Limb (tissue), 2 donors: Measurements from ENCODE around the gene THSD4.
A peak's percentile ranks its signal among the peaks of the same experiment; 100 is the strongest.

Source experiments
- DNase-seq, 2 donors: peaks; one replicate each; pipeline ENCODE4 v3.0.0-alpha.2; 2016; ENCODE audit errors: extremely low spot score in 2 of 2

The THSD4 gene

DNA sequence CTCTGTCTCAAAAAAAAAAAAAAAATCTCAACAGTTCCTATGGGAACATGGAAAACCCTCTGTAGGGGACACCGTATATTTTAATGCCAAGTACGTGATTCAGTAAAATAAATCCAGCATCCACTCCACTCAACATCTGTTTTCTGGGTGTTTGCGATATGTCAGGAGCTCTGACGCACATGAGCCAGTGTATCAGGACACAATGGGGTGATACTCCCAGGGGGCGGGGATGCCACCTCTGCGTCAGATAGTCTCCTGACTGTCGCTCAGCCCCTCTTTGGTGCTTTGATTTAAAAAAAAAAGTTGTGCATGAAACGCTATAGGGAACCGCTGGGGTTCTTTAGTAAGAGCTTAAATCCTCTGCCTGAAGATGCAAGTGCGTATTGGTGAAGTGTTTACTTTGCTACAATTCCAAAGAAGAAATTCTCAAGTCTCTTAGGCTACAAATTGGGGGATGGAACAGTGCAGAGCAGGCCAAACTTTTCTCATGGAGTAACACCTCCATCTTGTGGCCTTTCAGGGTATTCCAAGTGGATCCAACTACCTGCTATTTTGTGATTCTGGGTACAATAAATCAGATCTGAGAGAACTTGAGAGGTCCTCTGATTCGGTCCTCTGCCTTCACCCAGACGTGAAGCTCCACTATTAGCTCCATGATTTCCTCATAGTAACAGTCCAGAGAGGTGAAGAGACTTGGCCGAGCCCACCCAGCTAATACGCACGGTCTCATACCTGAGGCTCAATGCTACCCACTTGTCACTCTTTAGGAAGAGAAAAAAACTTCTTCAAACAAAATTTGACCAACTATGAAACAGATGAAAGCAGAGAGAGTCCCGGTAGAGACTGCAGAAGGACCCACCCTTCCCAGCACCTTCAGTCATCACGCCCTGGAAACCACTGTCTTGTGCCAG lies 685.8 kb downstream of the THSD4 start:
- DNase-seq = peak; percentile 77 to 87

DNA sequence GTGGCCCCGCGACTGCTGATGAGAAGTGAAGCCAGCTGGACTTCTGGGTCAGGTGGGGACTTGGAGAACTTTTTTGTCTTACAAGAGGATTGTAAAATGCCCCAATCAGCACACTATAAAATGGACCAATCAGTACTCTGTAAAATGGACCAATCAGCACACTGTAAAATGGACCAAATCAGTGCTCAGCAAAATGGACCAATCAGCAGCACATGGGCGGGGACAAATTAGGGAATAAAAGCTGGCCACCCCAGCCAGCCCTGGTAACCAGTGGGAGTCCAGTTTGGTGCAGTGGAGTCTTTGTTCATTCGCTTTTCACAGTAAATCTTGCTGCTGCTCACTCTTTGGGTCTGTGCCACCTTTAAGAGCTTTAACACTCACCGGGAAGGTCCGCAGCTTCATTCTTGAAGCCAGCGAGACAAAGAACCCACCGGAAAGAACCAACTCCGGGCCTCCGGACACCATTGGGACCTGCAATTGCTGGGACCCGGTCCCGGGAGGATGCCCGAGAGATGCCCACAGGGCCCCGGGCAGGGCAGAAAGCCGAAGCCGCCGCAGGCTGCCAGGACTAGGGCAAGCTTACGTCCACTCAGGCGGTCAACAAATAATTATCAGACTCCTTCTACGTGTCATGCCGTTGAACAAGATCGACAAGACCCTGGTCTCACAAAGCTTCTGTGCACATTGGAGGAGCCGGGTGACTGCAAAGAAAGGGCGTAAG lies 686.8 kb downstream of the THSD4 start:
- DNase-seq = no peak

DNA sequence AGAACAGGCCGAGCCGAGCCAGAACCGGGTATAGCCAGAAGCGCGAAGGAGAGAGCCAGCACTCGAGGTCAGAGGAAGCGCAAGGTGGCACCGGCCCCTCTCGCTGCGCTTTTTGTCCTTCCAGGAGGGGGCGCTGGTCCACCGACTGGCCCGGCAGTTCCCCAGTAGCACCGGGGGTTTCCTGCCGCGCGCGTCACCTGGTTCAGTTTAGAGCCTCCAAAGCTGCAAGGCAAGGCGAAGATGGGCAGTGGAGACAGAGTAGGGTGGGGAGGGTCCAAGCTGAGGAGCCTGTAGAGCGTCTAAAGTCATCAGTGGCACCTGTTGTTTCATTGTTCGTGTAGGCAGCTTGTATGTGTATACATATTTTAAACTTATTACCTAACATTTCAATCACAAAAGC lies 687.5 kb downstream of the THSD4 start:
- no peak for DNase-seq

DNA sequence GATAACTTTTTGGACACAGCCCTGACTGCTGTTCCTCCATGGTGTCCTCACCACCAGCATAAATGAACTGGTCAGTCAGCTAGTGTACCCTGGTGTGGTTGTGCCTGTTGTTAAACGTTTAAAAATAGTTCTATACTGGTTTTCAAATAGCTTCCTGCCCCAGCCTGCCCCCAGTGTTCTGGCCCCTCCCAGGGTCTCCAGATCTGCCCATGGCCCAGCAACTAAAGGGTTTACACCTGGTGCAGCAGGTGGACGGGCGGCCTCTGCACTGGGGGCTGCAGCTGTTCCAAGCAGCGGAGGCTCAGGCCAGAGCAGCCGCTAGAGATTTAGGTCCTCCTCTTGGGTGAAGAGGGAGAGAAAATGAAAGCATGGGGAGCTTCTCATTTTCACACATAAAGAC lies 689.0 kb downstream of the THSD4 start:
- DNase-seq = no peak

DNA sequence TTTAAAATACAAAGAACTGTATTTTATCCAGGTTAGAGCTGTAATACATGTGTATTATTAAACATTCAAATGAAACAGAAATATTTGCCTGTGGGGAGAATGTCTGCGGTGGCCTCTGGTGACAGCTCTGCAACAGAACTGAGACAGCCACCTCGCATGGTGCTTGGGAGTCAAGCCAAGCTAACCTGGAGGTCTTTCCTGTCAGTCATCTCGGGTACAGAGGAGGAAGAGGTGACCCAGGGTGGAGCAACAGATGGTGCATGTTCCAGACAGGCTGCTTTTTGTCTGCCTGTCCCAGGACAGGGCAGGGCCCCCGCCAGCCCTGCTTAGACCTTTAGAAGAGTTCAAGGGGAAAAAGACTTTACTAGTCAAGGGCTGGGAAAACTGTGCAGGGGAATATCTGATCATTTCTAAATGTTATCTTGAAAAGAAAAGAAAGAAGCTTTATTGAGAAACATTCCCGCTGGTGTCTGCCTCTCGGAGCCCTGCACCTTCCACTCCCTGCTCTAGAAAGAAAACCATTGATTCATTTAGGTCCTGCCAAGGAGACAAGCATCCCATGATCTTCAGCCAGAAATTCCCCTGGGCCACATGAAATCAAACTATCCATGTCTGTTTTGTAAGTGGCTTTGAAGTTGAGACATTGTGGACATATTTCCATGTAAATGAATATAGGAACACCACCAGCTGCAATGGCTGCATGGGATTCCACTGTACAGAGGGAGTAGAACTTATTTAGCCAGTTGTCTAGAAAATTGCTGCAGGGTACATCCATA lies 689.6 kb downstream of the THSD4 start:
- peak in 1 of 2 donors; percentile 35 for DNase-seq

DNA sequence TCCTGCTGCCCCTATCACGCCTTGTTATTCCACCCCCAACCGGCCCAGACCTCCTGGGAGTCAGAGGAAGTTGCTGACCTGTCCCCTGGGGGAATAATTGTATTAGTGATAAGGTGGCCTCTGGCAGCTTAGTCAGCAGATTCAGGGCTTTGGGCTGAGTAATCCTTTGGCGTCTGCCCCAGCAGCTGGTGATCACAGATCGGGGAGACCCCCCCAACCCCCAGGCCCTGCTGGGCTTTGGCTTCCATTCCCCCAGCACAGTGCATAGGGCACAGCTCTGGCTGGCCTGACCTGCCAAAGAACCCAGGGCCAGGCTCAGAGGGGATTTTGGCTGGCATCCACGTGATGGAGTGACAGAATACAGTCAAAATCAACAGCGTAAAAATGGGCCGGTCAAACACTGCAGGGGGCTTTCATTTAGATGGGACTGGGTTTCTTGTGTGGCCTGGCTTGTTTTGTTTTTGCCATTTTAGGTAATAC lies 691.2 kb downstream of the THSD4 start:
- no peak for DNase-seq

DNA sequence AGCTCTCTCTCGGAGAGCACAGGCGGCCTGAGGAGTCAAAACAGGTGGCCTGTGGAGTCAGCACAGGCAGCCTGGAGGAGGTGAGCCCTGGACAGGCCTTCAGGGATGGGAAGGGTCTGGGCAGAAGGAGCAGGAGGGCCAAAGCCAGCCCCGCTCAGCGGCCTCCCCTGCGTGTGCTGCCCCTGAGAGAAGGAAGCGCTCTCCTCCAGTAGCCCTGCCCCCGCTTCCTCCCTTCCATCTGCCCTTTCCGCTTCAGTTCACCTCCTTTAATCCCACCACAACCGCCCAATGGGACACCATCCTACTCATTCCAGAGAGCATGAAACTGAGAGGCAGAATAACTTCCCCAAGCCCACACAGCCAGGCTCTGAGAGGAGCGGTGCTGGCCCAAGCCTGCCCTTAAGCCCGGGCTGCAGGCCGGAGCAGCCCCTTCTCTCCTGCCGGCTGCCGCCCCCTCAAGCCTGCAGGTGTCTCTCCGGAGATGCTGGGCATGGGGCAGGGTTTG lies 691.9 kb downstream of the THSD4 start:
- no peak for DNase-seq

DNA sequence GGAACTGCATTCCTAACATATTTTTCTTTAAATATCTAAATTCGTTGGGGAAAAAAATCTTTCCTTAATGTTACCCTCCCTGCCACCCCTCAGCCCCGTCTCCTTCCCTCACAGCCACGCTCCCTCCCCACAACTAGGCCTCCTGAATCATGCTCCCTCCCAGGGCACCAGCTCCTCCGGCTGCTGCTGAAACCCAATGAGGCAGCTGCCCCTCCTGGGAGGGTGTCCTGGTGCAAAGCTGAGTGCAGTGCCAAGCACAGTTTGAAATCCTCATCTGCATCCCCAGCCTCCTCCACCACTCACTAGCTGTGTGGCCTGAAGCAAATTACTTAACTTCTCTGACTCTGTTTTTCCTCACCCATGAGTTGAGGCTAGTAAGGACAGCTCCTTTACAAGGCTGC lies 692.4 kb downstream of the THSD4 start:
- no peak for DNase-seq

DNA sequence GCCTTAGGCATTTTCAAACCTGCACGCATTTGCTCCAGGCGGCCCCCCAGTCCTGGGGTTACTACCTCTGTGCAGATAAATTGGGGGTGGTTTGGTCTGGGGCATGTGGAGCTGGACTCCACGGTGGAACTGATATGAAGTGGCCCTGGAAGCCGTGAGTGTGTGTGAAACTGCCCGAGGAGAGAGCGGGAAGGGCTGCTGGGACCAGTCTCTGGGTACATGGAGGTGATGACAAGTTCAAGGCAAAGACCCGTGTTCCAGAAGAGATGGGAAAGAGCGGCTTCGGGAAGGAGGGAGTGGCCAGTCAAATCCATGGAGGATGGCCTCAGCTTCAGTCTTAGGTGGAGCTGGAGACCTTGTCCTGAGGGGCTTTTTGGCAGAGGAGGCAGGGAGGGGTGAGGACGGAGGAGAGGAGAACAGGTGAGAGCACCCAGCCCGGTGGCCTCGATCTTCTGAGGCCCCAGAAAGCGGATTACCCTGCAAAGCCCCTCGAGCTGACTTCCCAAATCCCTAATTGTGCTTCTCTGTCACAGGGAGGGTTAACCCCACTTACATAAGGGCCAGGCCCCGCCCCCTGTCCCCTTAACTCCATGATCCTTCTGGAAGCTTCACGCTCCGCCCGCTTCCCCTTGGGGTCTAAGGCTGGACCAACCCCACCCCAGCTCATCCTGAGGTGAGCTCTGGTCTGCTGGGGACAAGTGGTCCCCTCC lies 693.2 kb downstream of the THSD4 start:
- DNase-seq = no peak

DNA sequence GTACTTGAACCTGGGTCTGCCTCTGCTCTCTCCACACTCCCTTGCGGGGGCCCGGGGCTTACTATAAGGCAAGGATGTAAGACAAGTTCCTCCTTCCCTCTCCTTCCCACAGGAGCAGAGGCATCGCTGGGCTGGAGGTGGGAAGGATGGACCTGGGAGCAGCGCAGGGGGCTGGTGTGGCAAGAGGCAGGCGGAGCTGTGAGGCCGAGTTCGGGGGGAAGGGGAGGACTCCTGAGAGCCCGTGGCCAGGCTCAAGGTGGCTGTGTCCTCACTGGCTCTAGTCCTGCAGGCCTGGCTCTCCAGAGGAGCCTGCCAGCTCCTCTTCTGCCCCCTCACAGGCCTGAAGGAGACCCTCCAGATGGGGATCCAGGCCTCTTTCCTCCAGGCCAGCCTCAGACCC lies 694.1 kb downstream of the THSD4 start:
- DNase-seq = no peak

DNA sequence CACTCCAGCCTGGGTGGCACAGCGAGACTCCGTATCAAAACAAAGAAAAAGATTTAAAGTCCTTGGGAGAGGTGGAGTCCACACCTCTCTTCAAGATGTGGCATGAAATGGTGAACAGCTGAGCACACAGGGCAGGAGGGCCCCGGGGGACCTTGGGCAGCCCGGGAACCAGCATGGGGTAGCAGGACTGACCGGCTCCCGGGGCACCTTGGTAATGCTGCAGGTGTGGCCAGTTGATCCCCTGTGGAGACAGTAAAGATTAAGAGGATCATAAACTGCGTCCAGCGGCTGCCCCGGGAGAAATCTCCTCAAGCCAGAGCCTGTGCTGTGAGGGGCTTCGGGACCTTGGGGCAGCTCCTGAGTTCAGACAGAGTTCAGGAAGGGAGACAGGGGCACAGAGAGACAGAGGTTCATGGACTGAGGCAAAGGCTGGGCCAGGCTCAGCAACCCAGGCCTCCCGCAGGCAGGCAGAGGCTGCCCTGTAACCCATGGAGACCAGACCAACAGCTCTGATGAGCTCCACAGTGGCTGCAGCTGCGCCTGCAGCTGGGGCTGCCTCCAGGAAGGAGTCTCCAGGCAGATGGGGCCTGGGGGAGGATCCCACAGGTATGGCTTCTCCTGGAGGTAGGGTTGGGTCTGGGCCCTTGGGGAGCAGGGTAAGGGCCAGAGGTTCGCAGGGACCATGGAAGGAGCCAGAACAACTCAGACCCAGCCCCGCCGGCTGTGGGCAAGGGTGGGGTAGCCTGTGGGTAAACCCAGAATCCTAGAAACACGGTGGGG lies 695.2 kb downstream of the THSD4 start, which contains the start of gene NR2E3:
Gene NR2E3 (plus strand): TSS at position 299 of the 780 bp plus-strand sequence. CDS start 190 bp downstream, at position 489.
- DNase-seq = no peak

DNA sequence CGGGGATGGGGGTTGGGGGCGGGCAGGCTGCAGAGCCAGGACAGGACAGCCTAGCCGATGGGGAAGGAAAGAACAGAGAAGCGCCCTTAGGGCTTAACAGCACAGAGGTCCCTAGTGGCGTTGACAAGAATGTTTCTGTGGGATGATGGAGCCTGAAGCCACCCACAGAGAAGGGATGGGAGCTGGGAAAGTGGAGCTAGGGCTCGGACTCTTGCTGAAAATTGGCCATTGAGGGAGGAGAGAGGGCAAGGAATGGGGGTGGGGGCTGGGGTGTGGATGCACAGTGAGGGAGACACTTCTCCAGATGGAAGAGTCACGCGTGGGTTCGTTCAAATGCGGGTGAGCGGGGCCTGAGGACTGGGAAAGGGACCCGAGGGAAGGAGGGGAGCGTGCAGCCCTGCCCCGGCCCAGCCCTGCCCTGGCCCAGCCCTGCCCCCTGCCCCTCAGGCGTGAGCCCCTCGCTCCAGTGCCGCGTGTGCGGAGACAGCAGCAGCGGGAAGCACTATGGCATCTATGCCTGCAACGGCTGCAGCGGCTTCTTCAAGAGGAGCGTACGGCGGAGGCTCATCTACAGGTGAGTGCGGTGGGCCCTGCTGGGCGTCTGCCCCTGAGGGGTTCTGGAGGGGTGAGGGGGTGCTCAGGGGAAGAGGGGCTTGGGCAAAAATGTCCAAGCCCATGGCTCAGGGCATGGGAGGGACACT lies 695.9 kb downstream of the THSD4 start:
- no peak for DNase-seq

DNA sequence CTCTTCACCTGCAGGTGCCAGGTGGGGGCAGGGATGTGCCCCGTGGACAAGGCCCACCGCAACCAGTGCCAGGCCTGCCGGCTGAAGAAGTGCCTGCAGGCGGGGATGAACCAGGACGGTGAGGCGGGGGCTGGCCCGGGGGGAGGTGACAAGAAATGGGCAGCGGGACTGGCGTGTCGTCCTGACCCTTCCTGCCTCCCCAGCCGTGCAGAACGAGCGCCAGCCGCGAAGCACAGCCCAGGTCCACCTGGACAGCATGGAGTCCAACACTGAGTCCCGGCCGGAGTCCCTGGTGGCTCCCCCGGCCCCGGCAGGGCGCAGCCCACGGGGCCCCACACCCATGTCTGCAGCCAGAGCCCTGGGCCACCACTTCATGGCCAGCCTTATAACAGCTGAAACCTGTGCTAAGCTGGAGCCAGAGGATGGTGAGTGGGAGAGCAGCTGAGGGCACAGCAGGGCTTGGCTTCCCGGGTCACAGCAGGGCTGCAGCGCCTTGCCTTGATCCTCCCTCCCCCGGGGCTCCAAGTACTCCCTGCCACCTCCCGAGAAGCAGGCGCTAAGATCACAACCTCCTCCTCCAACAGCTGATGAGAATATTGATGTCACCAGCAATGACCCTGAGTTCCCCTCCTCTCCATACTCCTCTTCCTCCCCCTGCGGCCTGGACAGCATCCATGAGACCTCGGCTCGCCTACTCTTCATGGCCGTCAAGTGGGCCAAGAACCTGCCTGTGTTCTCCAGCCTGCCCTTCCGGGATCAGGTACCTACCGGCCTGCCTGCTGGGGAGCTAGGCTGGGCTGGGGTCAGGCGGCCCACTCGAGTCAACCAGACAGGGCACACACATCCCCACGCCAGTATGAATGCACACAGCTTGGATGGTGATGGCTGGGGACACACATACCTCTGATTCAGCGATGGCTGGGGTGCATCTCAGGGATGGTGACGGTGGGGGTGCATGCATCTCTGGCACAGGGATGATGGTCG lies 696.8 kb downstream of the THSD4 start:
- DNase-seq = peak in 1 of 2 donors; percentile 28

DNA sequence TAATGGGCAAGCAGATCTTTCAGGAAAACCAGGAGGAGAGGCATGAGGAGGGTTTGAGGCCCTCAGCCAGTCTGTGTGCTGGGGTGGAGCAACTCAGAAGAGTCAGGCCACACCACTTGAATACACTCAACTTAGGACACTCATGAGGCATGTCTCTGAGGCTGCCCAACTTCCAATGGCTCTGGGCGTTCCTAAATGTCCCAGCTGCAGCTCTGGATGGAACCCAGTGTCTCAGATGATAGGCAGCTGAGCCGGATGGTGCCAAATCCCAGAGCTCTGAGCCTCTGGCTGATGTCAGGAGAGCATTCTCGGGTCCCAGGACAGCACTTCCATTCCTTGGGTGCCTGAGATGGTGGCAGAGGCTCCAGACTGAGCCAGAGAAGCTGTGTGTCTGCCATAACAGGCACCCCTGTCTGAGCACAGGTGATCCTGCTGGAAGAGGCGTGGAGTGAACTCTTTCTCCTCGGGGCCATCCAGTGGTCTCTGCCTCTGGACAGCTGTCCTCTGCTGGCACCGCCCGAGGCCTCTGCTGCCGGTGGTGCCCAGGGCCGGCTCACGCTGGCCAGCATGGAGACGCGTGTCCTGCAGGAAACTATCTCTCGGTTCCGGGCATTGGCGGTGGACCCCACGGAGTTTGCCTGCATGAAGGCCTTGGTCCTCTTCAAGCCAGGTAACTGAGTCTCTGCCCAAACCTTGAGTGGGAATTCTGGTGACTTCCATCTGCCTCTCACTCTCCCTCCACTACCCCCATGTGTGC lies 697.9 kb downstream of the THSD4 start:
- DNase-seq = no peak

DNA sequence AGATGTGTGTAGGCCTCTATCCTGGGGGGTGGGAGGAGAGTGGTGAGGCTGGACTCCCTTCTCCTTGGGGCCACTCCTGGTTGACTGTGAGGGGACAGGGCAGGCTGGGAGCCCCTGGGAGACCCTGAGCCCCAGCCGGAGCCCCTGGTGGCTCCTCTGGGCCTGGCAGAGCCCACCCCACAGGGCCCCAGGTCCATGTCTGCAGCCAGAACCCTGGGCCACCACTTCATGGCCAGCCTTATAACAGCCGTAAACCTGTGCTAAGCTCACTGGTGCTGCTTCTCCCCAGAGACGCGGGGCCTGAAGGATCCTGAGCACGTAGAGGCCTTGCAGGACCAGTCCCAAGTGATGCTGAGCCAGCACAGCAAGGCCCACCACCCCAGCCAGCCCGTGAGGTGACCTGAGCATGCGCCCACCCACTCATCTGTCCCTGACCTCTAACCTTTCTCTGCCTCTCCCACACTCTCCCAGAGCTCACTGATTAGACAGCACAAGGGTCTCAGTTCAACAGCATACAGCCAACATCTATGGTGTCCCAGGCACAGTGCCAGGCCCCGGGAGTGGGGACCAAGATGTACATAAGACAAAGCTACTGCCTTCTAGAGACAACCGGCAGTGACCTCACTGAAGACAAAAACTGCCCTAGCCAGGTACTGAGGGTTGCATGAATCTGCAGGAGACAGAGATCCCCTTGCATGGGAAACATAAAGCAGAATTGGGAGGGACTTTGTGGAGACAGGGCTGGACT lies 698.6 kb downstream of the THSD4 start:
- no peak for DNase-seq

DNA sequence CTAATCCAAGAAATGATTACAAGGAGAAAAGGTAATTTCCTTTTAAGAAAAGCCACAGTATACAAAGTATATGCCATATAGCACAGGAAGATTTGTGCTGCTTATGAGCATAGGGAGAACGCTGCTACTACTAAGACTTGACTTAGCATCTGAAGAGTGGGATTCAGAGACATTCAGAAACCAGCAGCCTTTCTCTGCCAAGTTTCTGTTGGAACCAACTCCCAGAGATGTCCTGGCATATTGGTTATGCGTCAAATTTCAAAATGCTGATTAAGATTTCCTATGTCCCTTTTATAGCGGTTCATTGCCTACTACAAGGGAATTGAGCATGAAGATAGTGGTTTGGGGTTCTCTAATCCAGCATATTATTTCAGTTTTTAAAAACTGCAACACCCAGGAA lies 700.0 kb downstream of the THSD4 start:
- DNase-seq = no peak

DNA sequence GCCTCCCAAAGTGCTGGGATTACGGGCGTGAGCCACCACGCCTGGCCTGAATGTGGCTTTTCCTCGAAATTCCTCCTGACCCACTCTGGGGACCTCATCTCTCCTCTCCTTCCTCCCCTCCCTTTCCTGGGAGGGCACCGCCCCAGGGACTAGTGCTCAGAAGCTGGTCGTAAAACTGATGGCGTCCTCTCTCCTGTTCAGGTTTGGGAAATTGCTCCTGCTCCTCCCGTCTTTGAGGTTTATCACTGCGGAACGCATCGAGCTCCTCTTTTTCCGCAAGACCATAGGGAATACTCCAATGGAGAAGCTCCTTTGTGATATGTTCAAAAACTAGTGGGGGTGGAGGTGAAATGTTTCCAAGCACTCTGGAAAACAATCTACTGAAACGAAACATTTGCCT lies 702.1 kb downstream of the THSD4 start:
- no peak for DNase-seq
